Measurements from ENCODE around the gene DDX46.

DDX46 gene

DNA sequence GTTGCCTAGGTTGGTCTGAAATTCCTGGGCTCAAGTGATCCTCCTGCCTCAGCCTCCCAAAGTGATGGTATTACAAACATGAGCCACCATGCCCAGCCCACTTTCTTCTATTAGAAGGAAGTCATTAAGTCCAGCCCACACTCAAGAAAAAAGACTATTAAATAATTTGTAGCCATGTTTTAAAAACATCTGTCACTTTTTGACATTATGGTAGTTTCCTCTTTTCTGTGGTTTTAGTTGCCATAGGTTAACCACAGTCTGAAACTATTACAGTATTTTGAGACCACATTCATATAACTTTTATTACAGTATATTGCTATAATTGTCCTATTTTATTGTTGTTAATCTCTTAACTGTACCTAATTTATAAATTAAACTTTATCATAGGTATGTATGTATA, 55.2 kb downstream of the DDX46 start:
- H3K27ac ChIP-seq = no peak overlapping the region

DNA sequence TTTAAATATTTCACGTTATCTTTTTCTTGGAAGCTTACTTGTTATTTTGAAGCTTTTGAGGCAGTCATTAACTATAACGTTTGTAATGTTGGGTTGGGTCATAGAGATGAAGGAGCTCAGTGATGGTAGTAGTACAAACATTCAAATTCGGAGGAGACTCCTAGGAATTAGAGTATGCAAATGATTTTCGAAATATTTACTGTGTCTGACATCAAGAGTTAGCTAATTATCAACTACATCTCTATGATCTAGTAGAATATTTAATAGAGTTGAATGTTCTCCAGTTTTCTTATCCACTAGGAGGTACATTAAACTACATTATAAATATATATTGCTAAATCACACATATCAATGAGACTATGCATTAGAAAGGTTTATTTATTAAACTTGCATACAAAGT, 58.4 kb downstream of the DDX46 start:
- peak overlapping the region; percentile 85 for H3K27ac ChIP-seq
- TF ChIP-seq, protein P1, sequence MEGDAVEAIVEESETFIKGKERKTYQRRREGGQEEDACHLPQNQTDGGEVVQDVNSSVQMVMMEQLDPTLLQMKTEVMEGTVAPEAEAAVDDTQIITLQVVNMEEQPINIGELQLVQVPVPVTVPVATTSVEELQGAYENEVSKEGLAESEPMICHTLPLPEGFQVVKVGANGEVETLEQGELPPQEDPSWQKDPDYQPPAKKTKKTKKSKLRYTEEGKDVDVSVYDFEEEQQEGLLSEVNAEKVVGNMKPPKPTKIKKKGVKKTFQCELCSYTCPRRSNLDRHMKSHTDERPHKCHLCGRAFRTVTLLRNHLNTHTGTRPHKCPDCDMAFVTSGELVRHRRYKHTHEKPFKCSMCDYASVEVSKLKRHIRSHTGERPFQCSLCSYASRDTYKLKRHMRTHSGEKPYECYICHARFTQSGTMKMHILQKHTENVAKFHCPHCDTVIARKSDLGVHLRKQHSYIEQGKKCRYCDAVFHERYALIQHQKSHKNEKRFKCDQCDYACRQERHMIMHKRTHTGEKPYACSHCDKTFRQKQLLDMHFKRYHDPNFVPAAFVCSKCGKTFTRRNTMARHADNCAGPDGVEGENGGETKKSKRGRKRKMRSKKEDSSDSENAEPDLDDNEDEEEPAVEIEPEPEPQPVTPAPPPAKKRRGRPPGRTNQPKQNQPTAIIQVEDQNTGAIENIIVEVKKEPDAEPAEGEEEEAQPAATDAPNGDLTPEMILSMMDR (conservative IDR thresholded peaks at IDR 0.05) = no peak

More for the DNA sequence above, 55.2 kb downstream of the DDX46 start:
- TF ChIP-seq, protein P1 (conservative IDR thresholded peaks at IDR 0.05) = no peak

DNA sequence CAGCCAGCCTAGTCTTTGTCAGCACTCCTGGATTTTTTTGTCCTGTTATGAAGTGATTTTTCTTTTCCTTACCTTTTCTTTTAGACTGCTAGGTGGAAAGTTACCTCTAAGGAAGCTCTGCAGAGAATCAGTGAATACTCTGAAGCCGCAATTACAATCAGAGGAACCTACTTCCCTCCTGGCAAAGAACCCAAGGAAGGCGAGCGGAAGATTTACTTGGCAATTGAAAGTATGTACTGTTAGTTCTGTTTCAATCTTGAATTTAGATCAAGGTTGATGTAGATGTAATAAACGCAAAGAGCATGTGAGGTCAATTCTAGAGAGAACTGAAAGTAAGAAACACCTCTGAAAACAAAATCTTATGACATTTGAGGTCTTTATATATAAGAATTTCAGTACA, 60.2 kb downstream of the DDX46 start:
- H3K27ac ChIP-seq = peak overlapping the region; percentile 85
- TF ChIP-seq, protein P1 (conservative IDR thresholded peaks at IDR 0.05) = no peak

DNA sequence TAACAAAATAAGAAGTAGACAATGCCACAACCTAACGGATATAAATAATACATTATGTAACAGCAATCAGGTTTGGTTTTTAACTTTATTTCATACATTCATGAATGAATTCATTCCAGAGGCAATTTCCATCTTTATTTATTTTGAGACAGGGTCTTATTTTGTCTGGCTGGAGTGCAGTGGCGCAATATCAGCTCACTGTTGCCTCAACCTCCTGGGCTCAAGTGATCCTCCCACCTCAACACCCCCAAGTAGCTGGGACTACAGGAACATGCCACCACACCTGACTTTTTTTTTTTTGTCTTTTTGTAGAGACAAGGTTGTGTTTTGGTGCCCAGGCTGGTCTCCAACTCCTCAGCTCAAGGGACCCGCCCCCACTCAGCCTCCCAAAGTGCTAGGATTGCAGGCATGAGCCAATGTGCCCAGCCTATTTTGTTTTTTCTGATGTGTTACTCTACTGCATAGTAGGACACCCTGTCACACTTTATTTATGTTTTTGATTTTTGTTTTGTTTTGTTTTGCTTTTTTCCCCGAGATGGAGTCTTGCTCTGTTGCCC, 60.9 kb downstream of the DDX46 start:
- TF ChIP-seq, protein P1 (conservative IDR thresholded peaks at IDR 0.05) = no peak
- H3K27ac ChIP-seq = peak overlapping the region; percentile 85

DNA sequence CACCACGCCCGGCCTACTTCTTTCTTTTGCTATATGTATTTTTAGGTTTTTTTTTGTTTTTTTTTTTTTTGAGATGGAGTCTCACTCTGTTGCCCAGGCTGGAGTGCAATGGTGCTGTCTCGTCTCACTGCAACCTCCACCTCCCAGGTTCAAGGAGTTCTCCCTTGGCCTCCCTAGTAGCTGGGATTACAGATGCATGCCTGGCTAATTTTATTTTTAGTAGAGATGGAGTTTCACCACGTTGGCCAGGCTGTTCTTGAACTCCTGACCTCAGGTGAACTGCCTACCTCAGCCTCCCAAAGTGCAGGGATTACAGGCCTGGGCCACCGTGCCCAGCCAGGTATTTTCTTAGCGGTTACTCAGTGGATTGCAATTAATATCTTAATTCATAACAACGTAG, 63.3 kb downstream of the DDX46 start:
- peak overlapping the region; percentile 85; the same call in 1 of the 2 replicates for H3K27ac ChIP-seq
- TF ChIP-seq, protein P1 (conservative IDR thresholded peaks at IDR 0.05) = no peak

DNA sequence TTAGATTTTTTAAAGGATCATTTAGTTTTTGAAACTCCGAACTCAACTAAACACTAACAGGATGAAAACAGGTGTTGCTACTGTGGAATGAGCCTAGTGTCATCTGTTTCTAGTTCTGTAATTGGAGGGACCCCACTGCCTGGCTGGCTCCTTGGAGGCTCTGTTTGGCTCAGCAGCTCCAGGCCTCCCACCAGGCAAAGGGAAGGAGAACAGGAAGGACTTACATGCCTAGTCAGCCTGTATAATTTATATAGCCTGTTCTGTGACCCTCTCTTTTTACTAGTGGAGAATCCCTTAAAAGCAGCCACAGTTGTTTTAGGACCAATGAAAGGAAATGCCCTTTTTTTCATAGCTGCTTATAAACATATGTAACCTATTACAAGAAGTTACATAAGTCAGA, 66.1 kb downstream of the DDX46 start:
- no peak overlapping the region for H3K27ac ChIP-seq
- TF ChIP-seq, protein P1 (conservative IDR thresholded peaks at IDR 0.05) = no peak

DNA sequence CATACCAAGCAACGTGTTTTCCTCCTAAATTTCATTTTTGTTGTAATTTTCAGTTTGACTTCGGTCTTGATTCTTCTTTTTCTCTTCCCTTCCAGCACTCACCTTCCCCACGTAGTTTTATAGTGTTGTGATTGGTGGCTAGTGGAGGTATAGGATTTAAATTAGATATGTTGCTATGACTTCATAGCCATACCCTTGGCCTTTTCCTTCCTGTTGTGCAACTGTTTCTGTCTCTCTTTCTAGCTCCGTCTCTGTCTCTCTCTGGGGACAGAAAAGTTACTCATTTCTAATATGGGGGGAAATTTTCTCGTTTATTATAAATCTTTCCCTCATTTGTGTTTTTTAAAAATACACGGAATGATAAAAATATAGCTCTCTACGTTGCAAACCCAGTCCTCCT, 66.6 kb downstream of the DDX46 start:
- TF ChIP-seq, protein P1 (conservative IDR thresholded peaks at IDR 0.05) = no peak
- no peak overlapping the region for H3K27ac ChIP-seq

Measured in VCaP (cell line).